ENCODE data around the gene MRPL28. TPM values are rescaled to one million over a fixed set of nuclear protein-coding genes. Genes with fewer than 3 reads are reported as not detected.
A peak's percentile ranks its signal among the peaks of the same experiment; 100 is the strongest.
"Not testable (repeated sequence)": the region's sequence is repeated elsewhere in the genome, so short reads cannot be mapped to it uniquely, and the experiment has no call there.

The MRPL28 gene
- total RNA-seq, result 83.1 TPM
- long read RNA-seq, transcript MRPL28-201 (6 exons, 1,098 nt), result major isoform, 29 of 64 reads
- long read RNA-seq, partial matches to known transcripts, result 17 of 64 reads
- long read RNA-seq, other reads (novel, unspliced or antisense), result 15 of 64 reads

DNA sequence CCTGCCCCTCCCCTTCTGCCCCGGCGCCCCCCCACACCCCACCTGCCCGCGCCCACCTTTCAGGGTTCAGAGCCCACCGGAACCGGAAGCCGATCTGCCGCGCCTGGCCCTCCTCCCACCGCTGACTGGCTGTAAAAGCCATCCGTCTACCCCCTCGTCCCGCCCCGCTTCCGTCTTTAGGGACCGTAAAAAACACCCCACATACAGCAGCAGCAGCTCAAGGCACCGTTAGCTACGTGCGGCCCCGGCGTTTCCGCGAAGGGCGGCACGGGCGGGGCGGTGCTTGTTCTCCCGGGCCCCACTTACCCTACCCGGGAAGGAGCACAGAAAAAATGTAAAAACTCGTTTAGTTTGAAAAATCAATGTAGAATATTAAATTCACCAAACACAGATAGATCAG lies at the start of gene MRPL28:
Gene MRPL28, minus strand, starts transcription at position 96 of the 400 bp plus-strand sequence. CDS start 320 bp downstream, outside the sequence.
- intact Hi-C loops (cut with DNase I), result no loop called here
- ATAC-seq (peak; percentile 96), DNase-seq (ENCODE audit: missing footprints) (peak; percentile 95)

DNA sequence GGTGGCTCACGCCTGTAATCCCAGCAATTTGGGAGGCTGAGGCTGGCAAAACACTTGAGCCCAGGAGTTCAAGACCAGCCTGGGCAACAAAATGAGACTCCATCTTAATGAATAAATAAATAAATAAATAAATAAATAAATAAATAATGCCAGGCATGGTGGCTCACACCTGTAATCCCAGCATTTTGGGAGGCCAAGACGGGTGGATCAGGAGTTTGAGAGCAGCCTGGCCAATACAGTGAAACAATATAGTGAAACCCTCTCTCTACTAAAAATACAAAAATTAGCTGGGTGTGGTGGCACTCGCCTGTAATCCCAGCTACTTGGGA lies 44.8 kb upstream of the MRPL28 start:
- ATAC-seq; DNase-seq (ENCODE audit: missing footprints); intact Hi-C loops (cut with DNase I): not testable (repeated sequence)

DNA sequence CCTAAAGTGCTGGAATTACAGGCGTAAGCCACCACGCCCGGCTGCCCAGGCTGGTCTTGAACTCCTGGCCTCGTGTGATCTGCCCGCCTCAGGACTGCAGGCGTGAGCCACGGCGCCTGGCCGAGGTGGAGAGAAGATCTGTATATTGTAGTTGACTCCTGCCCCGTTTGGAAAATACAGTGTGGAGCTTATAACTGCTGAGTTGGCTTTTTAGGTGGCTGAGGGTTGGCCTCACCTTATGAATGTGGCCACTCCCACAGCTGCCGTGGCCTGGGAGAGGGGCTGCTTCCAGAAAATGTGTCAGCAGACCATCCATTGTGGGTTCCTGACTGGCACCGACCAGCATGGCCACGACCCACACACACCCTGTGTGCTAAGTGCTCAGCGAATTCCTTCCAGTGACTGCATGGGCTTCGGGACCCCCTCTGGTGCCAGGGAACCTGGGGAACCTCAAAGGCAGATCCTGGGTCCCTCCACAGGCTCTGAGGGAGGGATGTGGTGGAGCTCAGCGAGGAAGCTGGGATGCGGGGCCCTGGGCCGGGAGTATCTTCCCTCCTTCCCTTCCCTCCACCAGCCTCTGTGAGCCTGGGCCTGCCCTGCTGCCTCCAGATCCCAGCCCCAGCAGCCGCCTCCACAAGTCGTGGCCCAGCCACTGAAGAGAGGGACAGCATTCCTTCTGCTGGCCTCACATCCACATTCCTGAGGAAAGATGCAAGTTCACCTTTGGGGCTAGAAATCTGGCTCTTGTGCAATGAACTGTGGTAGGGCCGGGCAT lies 44.2 kb upstream of the MRPL28 start:
- intact Hi-C loops (cut with DNase I), result no loop called here
- DNase-seq (ENCODE audit: missing footprints) (peak; percentile 46), ATAC-seq (no peak)

DNA sequence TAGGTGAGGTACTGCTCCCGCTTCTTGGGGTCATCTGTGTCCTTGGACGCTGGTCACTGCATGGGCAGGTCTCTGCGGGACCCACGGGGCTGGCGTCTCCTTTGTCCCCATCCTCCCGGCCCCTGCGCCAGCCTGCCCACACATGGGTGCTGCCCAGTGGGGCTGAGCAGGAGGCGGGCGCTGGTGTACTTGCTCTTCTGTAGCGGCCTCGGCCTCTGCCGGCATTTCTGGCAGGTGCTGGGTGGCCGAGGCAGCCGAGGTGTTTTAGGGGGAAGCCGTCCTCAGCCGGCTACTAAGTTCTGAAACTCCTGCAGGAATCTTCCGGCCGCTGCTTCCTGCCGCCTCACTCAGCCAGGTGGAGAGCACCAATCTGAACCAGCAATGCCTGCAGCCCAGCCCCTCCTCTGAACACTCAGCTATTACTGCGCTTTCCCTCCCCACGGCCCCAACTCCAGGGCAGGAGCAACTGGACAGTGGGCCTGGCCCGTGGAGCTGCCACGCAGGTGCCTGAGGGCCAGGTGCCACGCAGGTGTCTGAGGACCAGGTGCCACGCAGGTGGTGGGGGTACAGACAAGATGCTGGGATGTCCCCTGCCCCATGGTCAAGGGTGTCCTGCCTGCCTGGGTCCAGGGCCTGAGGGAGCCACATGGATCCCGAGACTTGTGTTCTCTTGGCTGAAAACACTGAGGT lies 41.4 kb upstream of the MRPL28 start:
- DNase-seq (ENCODE audit: missing footprints) (no peak), ATAC-seq (no peak)
- intact Hi-C loops (cut with DNase I), result no loop called here

DNA sequence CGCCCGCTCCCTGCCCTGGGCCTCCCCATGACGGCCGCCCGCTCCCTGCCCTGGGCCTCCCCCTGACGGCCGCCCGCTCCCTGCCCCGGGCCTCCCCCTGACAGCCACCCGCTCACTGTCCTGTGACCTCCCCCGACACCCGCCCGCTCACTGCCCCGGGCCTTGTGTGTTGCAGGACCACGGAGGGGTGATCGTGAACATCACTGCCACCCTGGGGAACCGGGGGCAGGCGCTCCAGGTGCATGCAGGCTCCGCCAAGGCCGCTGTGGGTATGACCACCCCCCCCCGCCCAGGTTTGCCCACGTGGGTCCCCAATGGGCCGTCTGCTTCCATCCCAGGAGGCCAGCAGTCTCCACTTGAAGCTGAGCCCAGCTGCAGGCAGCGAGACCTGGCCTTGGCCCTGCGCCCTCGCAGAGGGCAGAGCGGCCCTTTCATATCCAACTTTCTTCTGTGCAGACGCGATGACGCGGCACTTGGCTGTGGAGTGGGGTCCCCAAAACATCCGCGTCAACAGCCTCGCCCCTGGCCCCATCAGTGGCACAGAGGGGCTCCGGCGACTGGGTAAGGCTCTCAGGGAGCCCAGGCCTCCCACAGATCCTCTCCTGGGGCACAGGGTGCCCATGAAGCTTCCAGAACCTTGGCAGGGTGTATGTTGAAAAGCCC lies 40.3 kb upstream of the MRPL28 start:
- peak; percentile 8 for ATAC-seq
- DNase-seq (ENCODE audit: missing footprints), result no peak
- intact Hi-C loops (cut with DNase I), result no loop called here

DNA sequence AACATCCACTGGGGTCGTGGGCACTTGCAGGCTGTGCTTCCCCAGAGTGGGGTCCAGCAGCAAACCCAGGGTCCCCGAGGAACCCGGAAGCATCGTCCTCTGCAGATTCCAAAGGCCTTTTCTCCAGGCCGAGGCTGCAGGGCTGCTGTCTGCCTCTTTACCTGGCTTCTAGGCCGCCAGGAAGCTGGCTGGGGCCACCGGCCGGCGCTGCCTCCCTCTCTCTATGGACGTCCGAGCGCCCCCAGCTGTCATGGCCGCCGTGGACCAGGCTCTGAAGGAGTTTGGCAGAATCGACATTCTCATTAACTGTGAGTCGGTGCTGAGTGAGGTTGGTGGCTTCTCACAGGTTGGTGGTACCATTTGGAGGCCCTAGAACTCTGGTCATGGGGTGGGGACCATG lies 36.9 kb upstream of the MRPL28 start:
- intact Hi-C loops (cut with DNase I), result no loop called here
- ATAC-seq, result no peak
- DNase-seq (ENCODE audit: missing footprints), result no peak

- ATAC-seq (no peak), DNase-seq (ENCODE audit: missing footprints) (no peak)
- intact Hi-C loops (cut with DNase I), result no loop called here
Measured at GRCh38 chr16:405548-406506, 35.5 kb upstream of the MRPL28 start.

DNA sequence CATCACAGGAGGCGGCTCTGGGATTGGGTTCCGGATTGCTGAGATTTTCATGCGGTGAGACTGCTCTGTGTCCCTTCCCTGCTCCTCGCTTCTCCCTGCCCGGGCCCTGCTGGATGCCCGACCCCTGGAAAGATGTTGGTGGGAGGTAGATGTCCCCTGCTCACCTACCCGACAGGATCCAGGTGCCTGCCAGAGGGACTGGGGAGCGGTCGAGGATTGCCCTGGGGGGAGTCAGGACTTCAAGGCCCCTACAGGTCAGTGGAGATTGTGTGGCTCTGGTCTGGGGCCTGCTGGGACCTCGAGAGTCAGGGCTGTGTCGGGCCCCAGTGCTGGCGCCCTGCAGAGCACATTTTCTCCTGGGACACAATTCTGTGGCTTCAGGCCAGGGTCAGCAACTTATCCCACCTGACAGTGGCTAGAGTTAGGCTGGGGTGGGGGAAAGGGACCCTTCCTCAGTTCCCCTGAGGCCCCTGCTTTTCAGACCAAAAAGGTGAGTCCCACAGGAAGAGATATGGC lies 34.7 kb upstream of the MRPL28 start:
- intact Hi-C loops (cut with DNase I), result no loop called here
- ATAC-seq, result no peak
- no peak for DNase-seq (ENCODE audit: missing footprints)

DNA sequence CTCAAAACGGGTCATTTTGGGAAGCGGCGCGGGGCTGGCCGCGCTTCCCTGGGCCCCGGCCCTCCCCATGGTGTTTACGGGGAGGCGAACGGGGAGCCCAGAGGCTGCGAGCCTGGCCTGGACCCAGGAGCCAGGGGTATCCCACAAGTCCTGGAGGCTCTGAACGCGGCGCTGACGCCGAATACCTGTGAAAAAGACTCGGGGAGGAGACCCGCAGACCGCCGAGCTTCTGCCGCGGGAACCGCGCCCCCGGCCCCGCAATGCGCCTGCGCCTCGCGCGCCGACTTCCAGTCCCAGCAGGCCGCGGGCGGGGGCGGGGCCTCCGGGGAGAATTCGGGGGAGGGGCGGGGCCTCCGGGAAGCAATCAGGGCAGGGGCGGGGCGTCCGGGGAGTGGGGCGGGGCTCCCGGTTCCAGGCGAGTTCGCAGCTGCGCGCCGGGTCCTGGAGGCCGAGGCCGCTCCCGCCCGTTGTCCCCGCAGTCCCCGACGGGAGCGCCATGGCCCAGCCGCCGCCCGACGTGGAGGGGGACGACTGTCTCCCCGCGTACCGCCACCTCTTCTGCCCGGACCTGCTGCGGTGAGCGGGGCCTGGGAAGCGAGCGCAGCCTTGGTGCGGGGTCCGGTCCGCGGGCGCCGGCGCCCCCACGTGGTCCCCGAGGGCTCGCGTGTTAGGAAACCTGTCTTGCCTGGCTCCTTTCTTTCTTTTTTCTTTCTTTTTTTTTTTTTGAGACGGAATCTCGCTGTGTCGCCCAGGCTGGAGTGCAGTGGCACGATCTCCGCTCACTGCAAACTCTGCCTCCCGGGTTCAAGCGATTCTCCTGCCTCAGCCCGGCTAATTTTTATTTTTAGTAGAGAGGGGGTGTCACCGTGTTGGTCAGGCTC lies 31.4 kb upstream of the MRPL28 start, which contains the start of gene DECR2:
Gene DECR2, plus strand, starts transcription at position 418 of the 881 bp plus-strand sequence. Its CDS starts 79 bp downstream, at position 497.
- peak; percentile 92 for ATAC-seq
- intact Hi-C loops (cut with DNase I), result loop anchor here (2.0 kb wide), 1 partner anchor 23 kb away; the partner anchor contains the start of gene RAB11FIP3
- DNase-seq (ENCODE audit: missing footprints), result peak; percentile 99

DNA sequence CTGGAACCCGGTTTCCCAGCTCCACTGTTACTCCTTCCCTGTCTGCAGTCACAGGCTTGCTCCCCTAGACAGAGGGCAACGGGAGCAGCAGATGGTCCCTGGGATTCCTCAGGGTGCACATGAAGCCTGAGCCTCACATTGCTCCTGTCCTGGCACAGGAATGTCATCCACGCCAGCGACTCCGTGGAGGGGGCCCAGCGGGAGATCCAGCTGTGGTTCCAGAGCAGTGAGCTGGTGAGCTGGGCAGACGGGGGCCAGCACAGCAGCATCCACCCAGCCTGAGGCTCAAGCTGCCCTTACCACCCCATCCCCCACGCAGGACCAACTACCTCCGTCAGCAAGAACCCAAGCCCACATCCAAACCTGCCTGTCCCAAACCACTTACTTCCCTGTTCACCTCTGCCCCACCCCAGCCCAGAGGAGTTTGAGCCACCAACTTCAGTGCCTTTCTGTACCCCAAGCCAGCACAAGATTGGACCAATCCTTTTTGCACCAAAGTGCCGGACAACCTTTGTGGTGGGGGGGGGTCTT lies 29.8 kb upstream of the MRPL28 start:
- intact Hi-C loops (cut with DNase I), result loop anchor here (2.0 kb wide), 1 partner anchor 25 kb away; the partner anchor contains the start of gene RAB11FIP3
- peak; percentile 43 for DNase-seq (ENCODE audit: missing footprints)
- no peak for ATAC-seq

DNA sequence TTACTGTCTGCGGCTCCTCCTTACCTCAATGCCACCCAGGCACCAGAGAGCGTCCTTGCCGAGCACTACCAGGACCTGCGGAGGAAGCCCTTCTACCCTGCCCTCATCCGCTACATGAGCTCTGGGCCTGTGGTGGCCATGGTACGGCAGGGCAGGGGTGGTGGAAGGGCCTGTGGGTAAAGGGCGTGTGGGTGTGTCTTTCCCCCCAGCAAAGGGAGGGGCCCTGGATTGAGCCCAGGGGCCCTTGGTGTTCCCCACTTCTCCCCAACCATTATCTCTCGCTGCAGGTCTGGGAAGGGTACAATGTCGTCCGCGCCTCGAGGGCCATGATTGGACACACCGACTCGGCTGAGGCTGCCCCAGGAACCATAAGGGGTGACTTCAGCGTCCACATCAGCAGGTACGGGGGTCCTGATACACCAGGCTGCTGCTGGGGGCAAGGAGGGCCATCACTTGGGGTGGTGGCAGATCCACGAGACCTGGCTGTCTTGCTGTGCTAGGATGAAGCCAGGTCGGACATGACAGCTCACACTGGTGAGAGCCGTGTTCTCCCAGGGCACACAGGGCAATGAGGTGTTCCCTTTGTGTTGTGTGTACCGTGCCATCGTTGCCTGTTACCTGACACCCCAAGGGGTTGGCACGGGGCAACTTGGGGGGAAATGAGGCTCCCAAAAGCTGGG lies 29.1 kb upstream of the MRPL28 start:
- intact Hi-C loops (cut with DNase I), result loop anchor here (2.0 kb wide), 1 partner anchor 25 kb away; the partner anchor contains the start of gene RAB11FIP3
- ATAC-seq, result no peak
- DNase-seq (ENCODE audit: missing footprints), result peak; percentile 57

- peak; percentile 48 for DNase-seq (ENCODE audit: missing footprints)
- ATAC-seq, result no peak
- intact Hi-C loops (cut with DNase I), result no loop called here
Measured at GRCh38 chr16:398561-399339, 28.4 kb upstream of the MRPL28 start.

DNA sequence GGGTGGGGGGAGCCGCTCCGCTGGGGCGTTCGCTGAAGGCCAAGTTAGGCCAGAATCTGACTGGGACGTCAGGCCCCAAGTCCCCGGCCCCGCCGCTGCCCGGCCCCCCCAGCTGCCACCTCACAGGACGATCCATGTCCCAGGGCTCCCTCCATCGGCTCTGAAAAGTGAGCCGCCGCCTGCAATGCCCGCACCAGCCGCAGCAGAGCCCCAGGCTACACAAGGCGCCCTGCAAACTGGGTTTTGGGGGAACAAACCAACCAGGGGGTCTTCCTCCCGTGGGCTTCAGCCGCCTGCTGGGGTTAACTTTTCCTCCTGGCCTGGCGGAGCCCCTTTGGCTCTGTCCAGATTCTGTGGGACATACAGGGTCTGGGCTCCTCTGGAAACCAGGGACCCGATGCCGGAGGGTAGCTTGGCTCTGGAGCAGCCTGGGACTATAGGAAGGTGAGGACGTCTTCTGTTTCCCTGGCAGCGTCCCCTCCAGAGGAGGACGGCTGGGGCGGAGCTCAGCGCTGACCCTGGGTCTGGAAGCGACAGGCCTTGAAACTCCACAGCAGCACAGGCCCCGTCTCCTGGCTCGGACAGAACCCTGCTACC lies 27.5 kb upstream of the MRPL28 start:
- ATAC-seq (peak; percentile 40), DNase-seq (ENCODE audit: missing footprints) (peak; percentile 76)
- intact Hi-C loops (cut with DNase I), result no loop called here

GRCh38 chr16:397135-397661 lies 26.9 kb upstream of the MRPL28 start, which contains the start of gene NME4:
Gene NME4 (plus strand): TSS chr16:397199. CDS start chr16:397223, 24 bp downstream.
- intact Hi-C loops (cut with DNase I), result no loop called here
- no peak for ATAC-seq
- peak; percentile 74 for DNase-seq (ENCODE audit: missing footprints)

- DNase-seq (ENCODE audit: missing footprints), result peak; percentile 72
- intact Hi-C loops (cut with DNase I), result no loop called here
- no peak for ATAC-seq
Measured at GRCh38 chr16:396605-397004, 26.3 kb upstream of the MRPL28 start.

All from Right ventricle myocardium inferior (tissue), 1 donor.